Mammary epithelial cell (primary cell): Measurements from ENCODE around the gene EPG5.

Experiments
- EZH2 ChIP-seq: IDR thresholded peaks from 2 replicates; pipeline ENCODE4 v1.6.1; 2012; ENCODE audit warnings: low read length, inconsistent platforms, borderline replicate concordance
- TF ChIP-seq, protein P1 (sequence below), 2 donors: IDR thresholded peaks in 1 of 2; conservative IDR thresholded peaks in 1 of 2; 2 replicates each; pipeline ENCODE4 v1.5.1; 2011 to 2012; ENCODE audit warnings: inconsistent platforms in 2 of 2, low read length in 2 of 2, mild to moderate bottlenecking in 2 of 2, control low read depth in 1 of 2, low read depth in 1 of 2; ENCODE audit not compliant: insufficient read depth in 1 of 2; ENCODE audit errors: extremely low read depth in 1 of 2

GRCh38 chr18:45828917-45829811, 138.0 kb downstream of the EPG5 start:
- TF ChIP-seq, protein P1, sequence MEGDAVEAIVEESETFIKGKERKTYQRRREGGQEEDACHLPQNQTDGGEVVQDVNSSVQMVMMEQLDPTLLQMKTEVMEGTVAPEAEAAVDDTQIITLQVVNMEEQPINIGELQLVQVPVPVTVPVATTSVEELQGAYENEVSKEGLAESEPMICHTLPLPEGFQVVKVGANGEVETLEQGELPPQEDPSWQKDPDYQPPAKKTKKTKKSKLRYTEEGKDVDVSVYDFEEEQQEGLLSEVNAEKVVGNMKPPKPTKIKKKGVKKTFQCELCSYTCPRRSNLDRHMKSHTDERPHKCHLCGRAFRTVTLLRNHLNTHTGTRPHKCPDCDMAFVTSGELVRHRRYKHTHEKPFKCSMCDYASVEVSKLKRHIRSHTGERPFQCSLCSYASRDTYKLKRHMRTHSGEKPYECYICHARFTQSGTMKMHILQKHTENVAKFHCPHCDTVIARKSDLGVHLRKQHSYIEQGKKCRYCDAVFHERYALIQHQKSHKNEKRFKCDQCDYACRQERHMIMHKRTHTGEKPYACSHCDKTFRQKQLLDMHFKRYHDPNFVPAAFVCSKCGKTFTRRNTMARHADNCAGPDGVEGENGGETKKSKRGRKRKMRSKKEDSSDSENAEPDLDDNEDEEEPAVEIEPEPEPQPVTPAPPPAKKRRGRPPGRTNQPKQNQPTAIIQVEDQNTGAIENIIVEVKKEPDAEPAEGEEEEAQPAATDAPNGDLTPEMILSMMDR (conservative IDR thresholded peaks at IDR 0.05 in 1 of 2, IDR thresholded peaks at IDR 0.05 in 1 of 2; ENCODE audit: extremely low read depth in 1 of 2, insufficient read depth in 1 of 2, low read depth in 1 of 2, low read length in 2 of 2) = no peak
- TF ChIP-seq EZH2 = no peak
